D721Med (cell line): ENCODE data around the gene RBM4B.

Experiments used
- DNase-seq: peaks from one replicate; pipeline ENCODE4 v3.0.0; 2011; ENCODE audit warnings: low spot score; ENCODE audit not compliant: insufficient read length
- FAIRE-seq: peaks from 2 replicates; lab custom pipeline; 2011; peaks lifted over from hg19 to GRCh38; lab: Jason Lieb, UNC
- CTCF ChIP-seq: IDR thresholded peaks from 2 replicates; pipeline ENCODE4 v1.5.1; 2012; ENCODE audit warnings: mild to moderate bottlenecking, control low read depth; ENCODE audit not compliant: insufficient read depth; ENCODE audit errors: missing control alignments

The RBM4B gene

GRCh38 chr11:66692446-66692845, 14.8 kb upstream of the RBM4B start:
- no peak for TF ChIP-seq CTCF
- no peak for DNase-seq
- no peak for FAIRE-seq

- DNase-seq (no peak), FAIRE-seq (no peak)
- TF ChIP-seq CTCF: no peak
Measured at GRCh38 chr11:66691311-66691980, 13.8 kb upstream of the RBM4B start.

- TF ChIP-seq CTCF: no peak
- DNase-seq (no peak), FAIRE-seq (no peak)
Measured at GRCh38 chr11:66689661-66690590, 12.2 kb upstream of the RBM4B start.

GRCh38 chr11:66688561-66689534, 11.2 kb upstream of the RBM4B start:
- no peak for TF ChIP-seq CTCF
- FAIRE-seq: no peak
- no peak for DNase-seq

- no peak for TF ChIP-seq CTCF
- FAIRE-seq: no peak
Measured at GRCh38 chr11:66687831-66688281, 10.2 kb upstream of the RBM4B start.

GRCh38 chr11:66686801-66687750, 9.4 kb upstream of the RBM4B start:
- TF ChIP-seq CTCF: no peak
- no peak for DNase-seq
- FAIRE-seq: no peak

More at GRCh38 chr11:66687831-66688281, 10.2 kb upstream of the RBM4B start:
- no peak for DNase-seq
